ENCODE measurements around the gene NOS3. TPM values are rescaled to one million over a fixed set of nuclear protein-coding genes. Genes with fewer than 3 reads are reported as not detected.

Gene NOS3
- total and polyA plus RNA-seq, 9 of the 15 experiments (the other 6 are each of a cell fraction or from before 2014, with no cell fraction given) = 1.1 to 121 (median 23.6) TPM

DNA sequence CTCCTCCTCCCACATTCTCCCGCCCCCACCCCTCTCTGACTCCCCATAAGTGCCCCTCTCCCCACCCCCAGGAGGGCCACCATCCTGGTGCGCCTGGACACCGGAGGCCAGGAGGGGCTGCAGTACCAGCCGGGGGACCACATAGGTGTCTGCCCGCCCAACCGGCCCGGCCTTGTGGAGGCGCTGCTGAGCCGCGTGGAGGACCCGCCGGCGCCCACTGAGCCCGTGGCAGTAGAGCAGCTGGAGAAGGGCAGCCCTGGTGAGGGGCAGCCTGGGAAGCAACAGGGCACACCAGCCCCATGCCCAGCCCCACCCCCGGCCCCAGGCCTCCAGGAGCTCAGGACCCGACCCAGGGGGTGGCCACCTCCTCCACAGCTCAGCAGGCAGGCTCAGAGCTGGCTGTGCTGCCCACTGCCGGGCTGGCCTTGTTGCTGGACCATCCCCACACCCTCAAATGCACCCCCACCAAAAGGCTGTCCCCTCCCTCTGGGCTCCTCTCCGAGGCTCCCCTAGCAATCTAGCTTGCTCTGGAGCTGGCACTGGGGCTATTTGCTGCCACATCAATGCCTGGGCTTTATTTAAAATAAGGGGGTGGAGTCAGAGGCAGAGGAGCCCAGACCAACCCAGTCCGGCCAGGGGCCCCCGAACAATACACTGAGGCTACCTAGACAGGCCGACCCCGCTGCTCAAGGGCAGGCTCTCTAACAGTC is 18.7 kb downstream of the NOS3 start (continued):
- TF ChIP-seq, protein P1, sequence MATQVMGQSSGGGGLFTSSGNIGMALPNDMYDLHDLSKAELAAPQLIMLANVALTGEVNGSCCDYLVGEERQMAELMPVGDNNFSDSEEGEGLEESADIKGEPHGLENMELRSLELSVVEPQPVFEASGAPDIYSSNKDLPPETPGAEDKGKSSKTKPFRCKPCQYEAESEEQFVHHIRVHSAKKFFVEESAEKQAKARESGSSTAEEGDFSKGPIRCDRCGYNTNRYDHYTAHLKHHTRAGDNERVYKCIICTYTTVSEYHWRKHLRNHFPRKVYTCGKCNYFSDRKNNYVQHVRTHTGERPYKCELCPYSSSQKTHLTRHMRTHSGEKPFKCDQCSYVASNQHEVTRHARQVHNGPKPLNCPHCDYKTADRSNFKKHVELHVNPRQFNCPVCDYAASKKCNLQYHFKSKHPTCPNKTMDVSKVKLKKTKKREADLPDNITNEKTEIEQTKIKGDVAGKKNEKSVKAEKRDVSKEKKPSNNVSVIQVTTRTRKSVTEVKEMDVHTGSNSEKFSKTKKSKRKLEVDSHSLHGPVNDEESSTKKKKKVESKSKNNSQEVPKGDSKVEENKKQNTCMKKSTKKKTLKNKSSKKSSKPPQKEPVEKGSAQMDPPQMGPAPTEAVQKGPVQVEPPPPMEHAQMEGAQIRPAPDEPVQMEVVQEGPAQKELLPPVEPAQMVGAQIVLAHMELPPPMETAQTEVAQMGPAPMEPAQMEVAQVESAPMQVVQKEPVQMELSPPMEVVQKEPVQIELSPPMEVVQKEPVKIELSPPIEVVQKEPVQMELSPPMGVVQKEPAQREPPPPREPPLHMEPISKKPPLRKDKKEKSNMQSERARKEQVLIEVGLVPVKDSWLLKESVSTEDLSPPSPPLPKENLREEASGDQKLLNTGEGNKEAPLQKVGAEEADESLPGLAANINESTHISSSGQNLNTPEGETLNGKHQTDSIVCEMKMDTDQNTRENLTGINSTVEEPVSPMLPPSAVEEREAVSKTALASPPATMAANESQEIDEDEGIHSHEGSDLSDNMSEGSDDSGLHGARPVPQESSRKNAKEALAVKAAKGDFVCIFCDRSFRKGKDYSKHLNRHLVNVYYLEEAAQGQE (IDR thresholded peaks at IDR 0.05; ENCODE audit: borderline replicate concordance) = peak; percentile 37; the same call in 1 of the 2 replicates
- TF ChIP-seq, protein P1 (CRISPR knock-in tag; IDR thresholded peaks at IDR 0.05; ENCODE audit: low read depth) = no peak
- TF ChIP-seq, protein P2, sequence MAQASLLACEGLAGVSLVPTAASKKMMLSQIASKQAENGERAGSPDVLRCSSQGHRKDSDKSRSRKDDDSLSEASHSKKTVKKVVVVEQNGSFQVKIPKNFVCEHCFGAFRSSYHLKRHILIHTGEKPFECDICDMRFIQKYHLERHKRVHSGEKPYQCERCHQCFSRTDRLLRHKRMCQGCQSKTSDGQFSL (CRISPR knock-in tag; IDR thresholded peaks at IDR 0.05) = no peak; the same call in 1 of the 2 replicates
- TF ChIP-seq, protein P2 (tag; IDR thresholded peaks at IDR 0.05) = peak in 1 of 2 experiments; percentile 39; a peak in 1 of 4 replicates
- no peak for TF ChIP-seq ZNF282 (CRISPR knock-in tag; IDR thresholded peaks at IDR 0.05)
- no peak for TF ChIP-seq MTA3 (IDR thresholded peaks at IDR 0.05; ENCODE audit: borderline replicate concordance)
- TF ChIP-seq, protein P3, sequence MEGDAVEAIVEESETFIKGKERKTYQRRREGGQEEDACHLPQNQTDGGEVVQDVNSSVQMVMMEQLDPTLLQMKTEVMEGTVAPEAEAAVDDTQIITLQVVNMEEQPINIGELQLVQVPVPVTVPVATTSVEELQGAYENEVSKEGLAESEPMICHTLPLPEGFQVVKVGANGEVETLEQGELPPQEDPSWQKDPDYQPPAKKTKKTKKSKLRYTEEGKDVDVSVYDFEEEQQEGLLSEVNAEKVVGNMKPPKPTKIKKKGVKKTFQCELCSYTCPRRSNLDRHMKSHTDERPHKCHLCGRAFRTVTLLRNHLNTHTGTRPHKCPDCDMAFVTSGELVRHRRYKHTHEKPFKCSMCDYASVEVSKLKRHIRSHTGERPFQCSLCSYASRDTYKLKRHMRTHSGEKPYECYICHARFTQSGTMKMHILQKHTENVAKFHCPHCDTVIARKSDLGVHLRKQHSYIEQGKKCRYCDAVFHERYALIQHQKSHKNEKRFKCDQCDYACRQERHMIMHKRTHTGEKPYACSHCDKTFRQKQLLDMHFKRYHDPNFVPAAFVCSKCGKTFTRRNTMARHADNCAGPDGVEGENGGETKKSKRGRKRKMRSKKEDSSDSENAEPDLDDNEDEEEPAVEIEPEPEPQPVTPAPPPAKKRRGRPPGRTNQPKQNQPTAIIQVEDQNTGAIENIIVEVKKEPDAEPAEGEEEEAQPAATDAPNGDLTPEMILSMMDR (IDR thresholded peaks at IDR 0.05 in 2 of 3, conservative IDR thresholded peaks at IDR 0.05 in 1 of 3; ENCODE audit: insufficient read depth in 2 of 3, low read depth in 1 of 3, low read length in 3 of 3) = peak; percentile 62 to 95 (median 81)
- TF ChIP-seq POLR3A (IDR thresholded peaks at IDR 0.05; ENCODE audit: borderline replicate concordance, extremely low read depth, insufficient read depth, insufficient read length) = no peak
- TF ChIP-seq SMAD1 (IDR thresholded peaks at IDR 0.05; ENCODE audit: low read depth, low read length, partially characterized antibody) = no peak
- TF ChIP-seq NR2C1 (IDR thresholded peaks at IDR 0.05) = no peak
- TF ChIP-seq NR2C1 (tag; IDR thresholded peaks at IDR 0.05) = no peak
- TF ChIP-seq, protein P4, sequence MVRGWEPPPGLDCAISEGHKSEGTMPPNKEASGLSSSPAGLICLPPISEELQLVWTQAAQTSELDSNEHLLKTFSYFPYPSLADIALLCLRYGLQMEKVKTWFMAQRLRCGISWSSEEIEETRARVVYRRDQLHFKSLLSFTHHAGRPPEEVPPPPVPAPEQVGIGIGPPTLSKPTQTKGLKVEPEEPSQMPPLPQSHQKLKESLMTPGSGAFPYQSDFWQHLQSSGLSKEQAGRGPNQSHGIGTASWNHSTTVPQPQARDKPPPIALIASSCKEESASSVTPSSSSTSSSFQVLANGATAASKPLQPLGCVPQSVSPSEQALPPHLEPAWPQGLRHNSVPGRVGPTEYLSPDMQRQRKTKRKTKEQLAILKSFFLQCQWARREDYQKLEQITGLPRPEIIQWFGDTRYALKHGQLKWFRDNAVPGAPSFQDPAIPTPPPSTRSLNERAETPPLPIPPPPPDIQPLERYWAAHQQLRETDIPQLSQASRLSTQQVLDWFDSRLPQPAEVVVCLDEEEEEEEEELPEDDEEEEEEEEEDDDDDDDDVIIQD (CRISPR knock-in tag; IDR thresholded peaks at IDR 0.05) = no peak
- no peak for TF ChIP-seq ZNF76 (CRISPR knock-in tag; IDR thresholded peaks at IDR 0.05; ENCODE audit: borderline replicate concordance)
- TF ChIP-seq CCAR2 (IDR thresholded peaks at IDR 0.05; ENCODE audit: low read depth, low read length) = no peak
- no peak for TF ChIP-seq HMG20B (CRISPR knock-in tag; IDR thresholded peaks at IDR 0.05)

All from K562 (cell line).